Effector CD4-positive, alpha-beta T cell (primary cell): Measurements from ENCODE around the gene ZBTB20.

Source experiments
- DNase-seq: peaks from one replicate; pipeline ENCODE4 v3.0.0-alpha.2; 2020

ZBTB20 gene

GRCh38 chr3:114668099-114668498 is 479.0 kb downstream of the ZBTB20 start:
- DNase-seq = no peak

GRCh38 chr3:114666623-114667022 is 480.5 kb downstream of the ZBTB20 start:
- no peak for DNase-seq

- no peak for DNase-seq
Measured at GRCh38 chr3:114664006-114664405, 483.1 kb downstream of the ZBTB20 start.

- DNase-seq = no peak
Measured at GRCh38 chr3:114660808-114661207, 486.3 kb downstream of the ZBTB20 start.

- no peak for DNase-seq
Measured at GRCh38 chr3:114660124-114660523, 487.0 kb downstream of the ZBTB20 start.

- DNase-seq = no peak
Measured at GRCh38 chr3:114659109-114660061, 487.7 kb downstream of the ZBTB20 start.

- DNase-seq = no peak
Measured at GRCh38 chr3:114651555-114651954, 495.5 kb downstream of the ZBTB20 start.

GRCh38 chr3:114650808-114651207 is 496.3 kb downstream of the ZBTB20 start:
- no peak for DNase-seq

- DNase-seq = no peak
Measured at GRCh38 chr3:114649331-114649730, 497.8 kb downstream of the ZBTB20 start.

- no peak for DNase-seq
Measured at GRCh38 chr3:114646526-114646925, 500.6 kb downstream of the ZBTB20 start.

GRCh38 chr3:114645392-114645791 is 501.7 kb downstream of the ZBTB20 start:
- DNase-seq = no peak

- no peak for DNase-seq
Measured at GRCh38 chr3:114644367-114644766, 502.7 kb downstream of the ZBTB20 start.

- DNase-seq = no peak
Measured at GRCh38 chr3:114642951-114643741, 503.9 kb downstream of the ZBTB20 start.

- no peak for DNase-seq
Measured at GRCh38 chr3:114640126-114640525, 507.0 kb downstream of the ZBTB20 start.

- no peak for DNase-seq
Measured at GRCh38 chr3:114639171-114639570, 507.9 kb downstream of the ZBTB20 start.

- DNase-seq = no peak
Measured at GRCh38 chr3:114635878-114636277, 511.2 kb downstream of the ZBTB20 start.

- no peak for DNase-seq
Measured at GRCh38 chr3:114634635-114635034, 512.5 kb downstream of the ZBTB20 start.

GRCh38 chr3:114632757-114633424 is 514.2 kb downstream of the ZBTB20 start:
- no peak for DNase-seq

GRCh38 chr3:114627770-114628169 is 519.3 kb downstream of the ZBTB20 start:
- DNase-seq = no peak

GRCh38 chr3:114626751-114627150 is 520.3 kb downstream of the ZBTB20 start:
- no peak for DNase-seq

- no peak for DNase-seq
Measured at GRCh38 chr3:114624571-114625181, 522.4 kb downstream of the ZBTB20 start.

- DNase-seq = no peak
Measured at GRCh38 chr3:114624047-114624445, 523.0 kb downstream of the ZBTB20 start.
